Naive thymus-derived CD8-positive, alpha-beta T cell (primary cell): ENCODE data around the gene RPS17. TPM values are rescaled to one million over a fixed set of nuclear protein-coding genes. Genes with fewer than 3 reads are reported as not detected.

ENCODE experiments used
- ATAC-seq, 2 donors: fragments of 150-1000 bp; cut with Tn5 transposase in 1 of 2; sonication (Bioruptor Pico), chemical (Tn5 transposase) in 1 of 2; 1 replicate in 1 of 2; 2 replicates in 1 of 2; pipeline ENCODE4 v1.10.0; 2021; ENCODE audit warnings: mild to moderate bottlenecking in 2 of 2, moderate library complexity in 2 of 2
- POLR2A ChIA-PET: fragments of 350-600 bp; sonication (Branson Sonifier 250); formaldehyde crosslinking; loops from one replicate; lab custom pipeline; 2021; ENCODE audit warnings: antibody characterized with exemption; lab: Charles Lee
- DNase-seq, 10 donors: peaks; one replicate each; pipeline versions ENCODE4 v3.0.0 to v3.0.0-alpha.2; 2020 to 2022
- H3K27ac Mint-ChIP-seq, 10 donors: one replicate each; pipeline ENCODE4 v1.8.0; 2020 to 2022; ENCODE audit warnings: mild to moderate bottlenecking in 10 of 10, mixed read lengths in 10 of 10, moderate library complexity in 4 of 10, inconsistent platforms in 1 of 10
- H3K27me3 Mint-ChIP-seq, 5 donors: one replicate each; pipeline ENCODE4 v1.8.0; 2021 to 2022; ENCODE audit warnings: mixed read lengths in 5 of 5
- H3K36me3 Mint-ChIP-seq, 3 donors: one replicate each; pipeline ENCODE4 v1.8.0; 2020 to 2022; ENCODE audit warnings: mixed read lengths in 3 of 3, mild to moderate bottlenecking in 2 of 3, inconsistent platforms in 1 of 3
- H3K4me1 Mint-ChIP-seq, 4 donors: one replicate each; pipeline ENCODE4 v1.8.0; 2021 to 2022; ENCODE audit warnings: mixed read lengths in 4 of 4
- H3K4me3 Mint-ChIP-seq, 10 donors: one replicate each; pipeline ENCODE4 v1.8.0; 2020 to 2022; ENCODE audit warnings: mild to moderate bottlenecking in 10 of 10, mixed read lengths in 10 of 10, moderate library complexity in 6 of 10, inconsistent platforms in 1 of 10
- H3K9me3 Mint-ChIP-seq, 9 donors: one replicate each; pipeline ENCODE4 v1.8.0; 2020 to 2022; ENCODE audit warnings: mixed read lengths in 9 of 9, mild to moderate bottlenecking in 3 of 9, inconsistent platforms in 1 of 9, moderate library complexity in 1 of 9
- polyA plus RNA-seq, 3 donors: library from polyadenylated mRNA; unstranded; fragments of 300-500 nt; fragmentation: Illumina TruSeq; gene quantifications; one replicate each; pipeline ENCODE4 v1.2.3, GENCODE V29; 2021
- total RNA-seq, 8 experiments: library from RNA in 2 of 8; stranded (reverse) in 2 of 8; gene quantifications; one replicate each; pipeline ENCODE4 v1.2.3 and lab custom pipeline; 2021 to 2026

The RPS17 gene
- total RNA-seq (1,000 to 10,000 TPM; 2,010 to 2,058 TPM), polyA plus RNA-seq (1,000 to 10,000 TPM; 1,585 to 2,201 (median 1,988) TPM), total RNA-seq (lab: John Stamatoyannopoulos, UW) (30.0 to 74.5 (median 63.9) reads per million in 6 experiments)

DNA sequence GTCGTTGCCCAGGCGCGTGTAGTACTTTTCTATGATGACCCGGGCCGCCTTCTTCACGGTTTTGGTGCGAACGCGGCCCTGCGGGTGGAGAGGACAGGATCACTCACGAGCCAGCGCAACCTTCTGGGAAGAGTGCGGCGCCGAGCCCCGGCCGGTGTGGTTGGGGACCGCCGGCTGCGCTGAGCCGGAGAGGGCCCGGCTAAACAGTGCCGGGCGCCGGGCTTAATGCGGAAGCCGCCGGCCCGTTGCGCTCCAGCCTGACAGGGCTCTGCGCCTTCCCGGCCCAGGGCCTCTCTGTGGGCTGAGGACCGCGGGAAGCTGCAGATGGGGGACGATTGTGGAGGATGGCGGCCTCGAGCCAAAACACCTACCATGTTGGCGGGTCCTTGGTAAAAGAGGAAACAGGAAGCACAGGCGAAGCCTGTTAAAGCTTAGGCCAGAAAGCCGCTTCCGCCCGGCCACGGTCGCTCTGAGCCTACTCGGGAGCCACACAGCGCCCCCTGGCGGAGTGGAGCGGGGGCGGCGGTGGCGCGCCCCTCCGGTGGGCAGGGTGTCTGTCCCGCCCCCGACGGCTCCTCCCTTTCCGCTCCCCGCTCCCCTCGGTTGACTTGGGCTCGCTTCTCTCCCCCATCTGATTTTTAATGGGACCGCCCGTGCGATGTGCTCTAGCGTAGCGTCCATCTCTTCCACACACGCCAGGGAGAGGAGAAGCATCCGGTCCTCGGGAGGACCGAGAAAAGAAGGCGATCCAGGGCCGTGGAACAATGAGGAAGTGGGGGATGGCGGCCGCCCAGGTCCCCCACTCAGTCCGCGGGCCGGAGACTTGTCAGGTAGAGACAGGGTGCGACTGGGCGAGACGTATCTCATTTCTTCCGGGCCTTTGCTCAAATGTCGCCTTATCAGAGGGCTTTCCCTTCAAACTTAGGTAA lies at the start of gene RPS17:
TSS of gene RPS17 (minus strand) at position 403 of the 929 bp plus-strand sequence. CDS start at position 374, 29 bp downstream.
- peaks cover 4 to 45% (median 5%) of the 10 kb centered on the region in 3 donors for H3K36me3 Mint-ChIP-seq
- peak; percentile 96 to 100 (median 99) for DNase-seq
- H3K4me3 Mint-ChIP-seq, result peak within 1 kb of the TSS; percentile 93 to 97 (median 97)
- H3K27ac Mint-ChIP-seq, result peak within 1 kb of the TSS; percentile 95 to 99 (median 97)
- H3K27me3 Mint-ChIP-seq, result no peaks in the 10 kb centered on the region
- H3K9me3 Mint-ChIP-seq, result no peaks in the 10 kb centered on the region
- POLR2A ChIA-PET, result interaction anchor here (0.7 to 5.3 kb wide), 17 partner anchors 8 to 528 kb away, joined by 3 to 31 read pairs (median 7); partner anchors contain the start of genes BTBD1, C15orf40, RAMAC and WHAMM
- H3K4me1 Mint-ChIP-seq, result peaks cover 12 to 42% (median 30%) of the 10 kb centered on the region in 4 donors
- peak; percentile 89 to 94 for ATAC-seq

DNA sequence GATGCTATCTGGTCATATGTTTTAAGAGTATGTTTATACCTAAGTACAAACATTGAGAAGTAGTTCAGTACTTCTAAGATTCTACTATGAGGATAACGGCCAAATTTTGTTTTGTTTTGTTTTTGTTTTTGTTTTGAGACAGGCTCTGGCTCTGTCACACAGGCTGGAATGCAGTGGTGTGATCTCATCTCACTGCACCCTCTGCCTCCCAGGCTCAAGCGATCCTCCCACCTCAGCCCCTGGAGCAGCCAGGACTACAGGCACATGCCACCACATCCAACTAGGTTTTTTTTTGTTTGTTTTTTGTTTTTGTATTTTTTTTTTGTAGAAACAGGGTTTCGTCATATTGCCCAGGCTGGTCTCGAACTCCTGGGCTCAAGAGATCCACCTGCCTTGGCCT lies 47.5 kb upstream of the RPS17 start:
- DNase-seq (no peak), ATAC-seq (no peak)
- POLR2A ChIA-PET, result no interaction called here
- Mint-ChIP-seq H3K27me3 (peaks cover 0 to 13% (median 7%) of the 10 kb centered on the region in 5 donors), H3K36me3 (no peaks in the 10 kb centered on the region), H3K9me3 (no peaks in the 10 kb centered on the region), H3K4me1 (no peaks in the 10 kb centered on the region), H3K4me3 (no peak overlapping the region), H3K27ac (no peak overlapping the region)

DNA sequence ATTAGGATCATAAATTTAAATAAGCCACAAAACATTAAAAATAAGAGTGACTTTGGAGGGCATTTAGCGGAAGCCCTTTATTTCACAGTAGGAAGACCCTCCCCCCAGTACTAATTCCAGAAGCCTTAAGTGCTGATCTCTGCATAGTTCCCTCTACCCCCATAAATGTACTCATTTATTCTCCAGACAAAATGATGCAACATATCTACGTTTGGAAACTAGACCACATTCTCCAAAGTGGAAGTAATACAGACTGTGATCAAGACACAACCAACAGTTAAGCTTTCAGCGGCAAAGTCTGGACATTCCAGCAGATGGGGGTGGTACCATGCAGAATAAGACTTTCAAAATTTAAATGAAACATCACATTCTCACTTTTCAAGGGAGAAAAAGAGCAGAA lies 44.8 kb upstream of the RPS17 start:
- no peaks in the 10 kb centered on the region for H3K4me1 Mint-ChIP-seq
- no peaks in the 10 kb centered on the region for H3K36me3 Mint-ChIP-seq
- peaks cover 3 to 17% (median 8%) of the 10 kb centered on the region in 5 donors for H3K27me3 Mint-ChIP-seq
- DNase-seq (no peak), ATAC-seq (no peak)
- H3K4me3 Mint-ChIP-seq, result no peak overlapping the region
- POLR2A ChIA-PET, result no interaction called here
- H3K27ac Mint-ChIP-seq, result no peak overlapping the region
- H3K9me3 Mint-ChIP-seq, result no peaks in the 10 kb centered on the region

DNA sequence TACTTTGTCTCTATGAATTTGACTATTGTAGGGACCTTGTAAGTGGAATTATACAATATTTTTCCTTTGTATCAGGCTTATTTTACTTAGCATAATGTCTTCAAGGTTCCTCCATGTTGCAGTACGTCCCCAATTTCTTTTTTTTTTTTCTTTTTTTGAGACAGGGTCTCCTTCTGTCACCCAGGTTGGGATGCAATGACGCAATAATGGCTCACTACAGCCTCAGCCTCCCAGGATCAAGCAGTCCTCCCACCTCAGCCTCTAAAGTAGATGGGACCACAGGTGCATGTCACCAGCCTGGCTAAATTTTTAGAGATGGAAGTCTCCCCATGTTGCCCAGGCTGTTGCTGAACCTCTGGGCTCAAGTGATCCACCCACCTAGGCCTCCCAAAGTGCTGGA lies 40.5 kb upstream of the RPS17 start:
- Mint-ChIP-seq H3K27ac (no peak overlapping the region), H3K9me3 (no peaks in the 10 kb centered on the region), H3K4me1 (no peaks in the 10 kb centered on the region), H3K36me3 (no peaks in the 10 kb centered on the region), H3K4me3 (no peak overlapping the region), H3K27me3 (peaks cover 2 to 13% (median 8%) of the 10 kb centered on the region in 5 donors)
- DNase-seq (no peak), ATAC-seq (no peak)
- POLR2A ChIA-PET, result no interaction called here

DNA sequence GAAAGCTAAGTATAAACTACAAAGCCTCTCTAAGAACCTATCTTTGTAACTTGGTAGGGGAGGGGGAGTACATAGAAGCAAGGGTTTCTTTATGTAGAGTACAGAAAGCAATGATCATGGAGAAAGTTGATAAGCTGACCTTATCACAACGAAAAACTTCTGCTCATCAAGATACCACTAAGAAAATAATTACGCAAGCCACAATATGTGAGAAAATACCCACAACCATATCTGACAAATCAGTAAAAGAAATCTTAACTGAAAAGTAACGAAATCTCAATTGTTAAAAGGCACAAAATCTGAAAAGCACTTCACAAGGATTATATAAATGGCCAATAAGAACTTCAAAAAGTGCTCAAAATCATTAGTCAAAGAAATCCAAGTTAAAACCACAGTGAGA lies 35.1 kb upstream of the RPS17 start:
- H3K36me3 Mint-ChIP-seq, result peaks cover 0 to 4% (median 0%) of the 10 kb centered on the region in 3 donors
- H3K9me3 Mint-ChIP-seq, result no peaks in the 10 kb centered on the region
- H3K27ac Mint-ChIP-seq, result no peak overlapping the region
- POLR2A ChIA-PET, result no interaction called here
- H3K4me3 Mint-ChIP-seq, result no peak overlapping the region
- DNase-seq (no peak), ATAC-seq (no peak)
- peaks cover 8 to 24% (median 14%) of the 10 kb centered on the region in 5 donors for H3K27me3 Mint-ChIP-seq
- peaks cover 0 to 5% (median 1%) of the 10 kb centered on the region in 4 donors for H3K4me1 Mint-ChIP-seq

DNA sequence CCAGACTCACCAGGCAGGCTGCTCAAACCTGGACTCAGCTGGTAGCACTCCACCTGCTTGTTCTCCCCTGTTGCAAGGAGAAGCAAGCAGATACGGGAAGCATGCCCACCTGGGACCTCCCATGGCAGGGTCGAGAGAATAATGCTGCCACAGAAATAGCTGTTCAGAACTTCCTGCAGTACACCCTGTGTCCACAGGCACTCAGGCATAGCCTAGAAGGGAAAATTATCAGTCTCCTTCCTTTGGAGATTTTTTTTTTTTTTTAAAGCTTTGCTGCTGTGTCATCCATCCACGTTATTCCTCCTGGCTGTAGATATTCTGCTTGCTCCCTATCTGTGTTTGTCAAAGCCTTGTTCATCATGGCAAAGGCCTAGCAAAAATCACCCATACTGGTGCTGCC lies 32.7 kb upstream of the RPS17 start:
- no peak for ATAC-seq
- peaks cover 0 to 4% (median 4%) of the 10 kb centered on the region in 3 donors for H3K36me3 Mint-ChIP-seq
- no peak for DNase-seq
- no peaks in the 10 kb centered on the region for H3K9me3 Mint-ChIP-seq
- POLR2A ChIA-PET, result no interaction called here
- no peak overlapping the region for H3K27ac Mint-ChIP-seq
- H3K4me1 Mint-ChIP-seq, result peaks cover 0 to 5% (median 1%) of the 10 kb centered on the region in 4 donors
- peaks cover 9 to 24% (median 14%) of the 10 kb centered on the region in 5 donors for H3K27me3 Mint-ChIP-seq
- peak overlapping the region in 1 of 10 donors; percentile 16 for H3K4me3 Mint-ChIP-seq

DNA sequence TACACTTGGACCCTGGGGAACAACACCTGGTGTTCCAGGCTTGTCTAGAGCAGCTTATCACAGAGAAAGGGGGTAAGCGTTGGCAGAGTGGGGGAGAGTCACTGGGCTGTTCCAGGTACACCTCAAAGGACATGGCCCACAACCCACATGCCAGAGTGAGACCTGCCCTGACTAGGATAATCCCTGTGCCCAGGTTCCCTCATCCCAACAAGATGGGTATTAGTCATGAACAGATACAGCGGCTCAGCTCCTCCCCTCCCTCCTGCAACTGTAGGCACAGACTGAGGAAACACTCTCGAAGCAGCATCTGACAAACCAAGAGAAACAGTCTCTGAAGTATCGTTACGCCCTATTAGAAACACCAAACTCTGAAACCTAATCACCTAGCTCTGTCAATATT lies 32.1 kb upstream of the RPS17 start:
- H3K27me3 Mint-ChIP-seq, result peaks cover 9 to 24% (median 14%) of the 10 kb centered on the region in 5 donors
- ATAC-seq (no peak), DNase-seq (no peak)
- peaks cover 0 to 5% (median 1%) of the 10 kb centered on the region in 4 donors for H3K4me1 Mint-ChIP-seq
- H3K27ac Mint-ChIP-seq, result no peak overlapping the region
- H3K4me3 Mint-ChIP-seq, result peak overlapping the region in 2 of 10 donors; percentile 18 to 29
- POLR2A ChIA-PET, result no interaction called here
- H3K9me3 Mint-ChIP-seq, result no peaks in the 10 kb centered on the region
- peaks cover 0 to 4% (median 4%) of the 10 kb centered on the region in 3 donors for H3K36me3 Mint-ChIP-seq

DNA sequence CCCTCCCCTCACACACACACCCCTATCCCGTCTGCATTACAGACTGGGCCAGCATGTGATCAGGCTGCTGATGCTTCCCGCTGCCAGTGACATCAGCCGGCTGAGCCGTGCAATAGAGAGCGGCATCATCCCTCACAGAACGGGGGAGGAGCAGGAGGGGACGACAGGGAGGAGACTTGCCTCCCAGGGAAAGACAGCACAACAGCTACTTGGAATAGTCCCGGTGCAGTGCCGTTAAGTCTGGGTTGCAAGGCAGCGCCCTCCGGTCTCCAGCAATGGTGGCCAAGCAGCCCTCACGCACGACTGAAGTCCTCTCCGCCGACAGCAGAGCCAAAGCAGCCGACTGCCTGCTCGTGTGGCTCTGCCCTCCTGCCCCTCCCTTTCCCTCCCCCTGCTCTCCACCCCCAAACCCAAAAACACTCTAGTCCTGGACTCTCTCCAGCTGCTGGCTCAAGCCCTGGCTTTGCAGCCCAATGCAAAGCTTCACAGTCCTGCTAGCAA lies 31.5 kb upstream of the RPS17 start:
- no peaks in the 10 kb centered on the region for H3K9me3 Mint-ChIP-seq
- H3K27me3 Mint-ChIP-seq, result peaks cover 9 to 24% (median 14%) of the 10 kb centered on the region in 5 donors
- peak overlapping the region in 4 of 10 donors; percentile 29 to 41 (median 35) for H3K4me3 Mint-ChIP-seq
- POLR2A ChIA-PET, result no interaction called here
- DNase-seq, result no peak
- no peak for ATAC-seq
- peaks cover 0 to 4% (median 4%) of the 10 kb centered on the region in 3 donors for H3K36me3 Mint-ChIP-seq
- no peak overlapping the region for H3K27ac Mint-ChIP-seq
- H3K4me1 Mint-ChIP-seq, result peaks cover 0 to 5% (median 1%) of the 10 kb centered on the region in 4 donors

DNA sequence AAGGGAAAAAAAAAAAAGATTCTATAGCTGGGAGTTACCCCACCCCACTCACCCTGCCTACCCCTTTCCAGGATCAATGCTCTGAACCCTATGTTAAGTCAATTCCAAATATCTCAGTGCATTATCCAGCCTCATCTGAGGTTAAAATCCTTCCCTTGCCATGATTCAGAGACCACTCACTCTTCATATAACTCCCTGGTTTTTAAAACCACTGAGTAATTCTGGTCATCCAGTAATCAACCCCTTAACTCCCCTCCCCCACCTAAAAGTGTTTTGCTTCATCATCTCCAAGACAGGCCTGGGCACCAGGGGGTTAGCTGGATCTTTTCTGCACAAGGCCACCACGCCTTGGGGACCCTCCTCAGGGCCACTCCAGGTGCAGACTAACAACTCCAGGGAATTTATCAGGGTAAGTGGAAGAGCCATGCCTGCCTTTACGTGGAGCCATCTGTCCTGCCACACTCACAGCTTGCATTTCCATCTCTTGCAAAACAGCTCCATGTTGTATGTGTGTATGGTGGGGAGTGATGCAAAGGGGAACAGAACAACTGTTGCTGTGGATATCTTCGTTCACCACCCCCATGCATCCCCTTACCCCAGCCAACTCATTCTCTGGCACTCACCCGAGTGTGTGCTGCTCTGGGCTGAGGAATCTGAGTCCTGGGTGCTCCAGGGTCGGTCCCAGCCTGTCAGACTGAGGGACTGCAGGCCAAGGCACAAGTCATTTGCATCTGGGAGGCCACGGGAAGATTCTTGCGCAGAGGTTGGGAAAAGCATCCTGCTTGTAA lies 30.7 kb upstream of the RPS17 start:
- H3K4me1 Mint-ChIP-seq, result peaks cover 0 to 5% (median 1%) of the 10 kb centered on the region in 4 donors

DNA sequence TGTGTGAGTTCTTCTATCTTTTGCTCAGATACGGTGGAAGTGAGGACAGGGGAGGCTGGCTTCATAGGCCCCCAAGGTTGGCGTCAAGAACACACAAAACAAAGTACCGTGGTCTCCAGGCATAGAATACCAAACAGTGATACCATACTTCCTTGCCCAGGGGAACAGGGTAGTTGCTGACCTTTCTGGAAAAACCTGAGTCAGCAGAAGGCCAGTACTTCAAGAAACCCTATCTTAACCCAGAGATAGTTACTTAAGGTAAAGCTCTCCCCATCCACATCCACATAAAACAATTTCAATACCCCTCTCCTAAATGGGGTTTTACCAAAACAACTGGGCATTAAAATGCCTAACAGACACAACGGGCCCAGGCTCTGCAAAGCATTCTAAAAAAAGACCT lies 29.6 kb upstream of the RPS17 start:
- no peak overlapping the region for H3K4me3 Mint-ChIP-seq
- H3K4me1 Mint-ChIP-seq, result peaks cover 0 to 5% (median 1%) of the 10 kb centered on the region in 4 donors
- peaks cover 0 to 4% (median 4%) of the 10 kb centered on the region in 3 donors for H3K36me3 Mint-ChIP-seq
- no peak for ATAC-seq
- POLR2A ChIA-PET, result no interaction called here
- no peak overlapping the region for H3K27ac Mint-ChIP-seq
- DNase-seq, result no peak
- no peaks in the 10 kb centered on the region for H3K9me3 Mint-ChIP-seq
- peaks cover 9 to 24% (median 14%) of the 10 kb centered on the region in 5 donors for H3K27me3 Mint-ChIP-seq

More for the DNA sequence above, 30.7 kb upstream of the RPS17 start:
- Mint-ChIP-seq H3K4me3 (no peak overlapping the region), H3K9me3 (no peaks in the 10 kb centered on the region), H3K27me3 (peaks cover 9 to 24% (median 14%) of the 10 kb centered on the region in 5 donors), H3K27ac (peak overlapping the region in 1 of 10 donors; percentile 50), H3K36me3 (peaks cover 0 to 4% (median 4%) of the 10 kb centered on the region in 3 donors)
- DNase-seq, result no peak
- POLR2A ChIA-PET, result no interaction called here
- no peak for ATAC-seq

DNA sequence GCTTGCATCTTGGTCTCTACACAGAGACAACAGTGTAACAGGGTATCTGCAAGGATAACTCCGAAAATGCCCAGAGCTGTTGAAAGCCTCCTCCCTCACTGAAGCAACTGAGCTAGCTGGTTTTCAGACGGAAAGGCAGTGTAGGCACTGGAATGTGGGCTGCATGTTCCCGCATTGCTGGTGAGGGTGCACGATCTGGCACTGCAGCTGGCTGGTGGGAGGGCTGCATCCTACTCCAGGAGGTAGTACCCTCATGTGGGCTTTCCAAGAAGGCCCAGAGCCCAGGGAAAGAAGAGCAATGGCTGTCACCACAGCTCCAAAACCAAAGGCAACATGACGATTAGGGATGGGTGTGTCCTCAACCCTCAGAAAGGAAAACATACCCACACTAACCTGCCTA lies 28.7 kb upstream of the RPS17 start:
- DNase-seq (no peak), ATAC-seq (no peak)
- no peak overlapping the region for H3K27ac Mint-ChIP-seq
- H3K9me3 Mint-ChIP-seq, result no peaks in the 10 kb centered on the region
- H3K4me1 Mint-ChIP-seq, result peaks cover 0 to 5% (median 1%) of the 10 kb centered on the region in 4 donors
- H3K27me3 Mint-ChIP-seq, result peaks cover 8 to 19% (median 14%) of the 10 kb centered on the region in 5 donors
- POLR2A ChIA-PET, result no interaction called here
- H3K4me3 Mint-ChIP-seq, result no peak overlapping the region
- peaks cover 0 to 4% (median 4%) of the 10 kb centered on the region in 3 donors for H3K36me3 Mint-ChIP-seq

DNA sequence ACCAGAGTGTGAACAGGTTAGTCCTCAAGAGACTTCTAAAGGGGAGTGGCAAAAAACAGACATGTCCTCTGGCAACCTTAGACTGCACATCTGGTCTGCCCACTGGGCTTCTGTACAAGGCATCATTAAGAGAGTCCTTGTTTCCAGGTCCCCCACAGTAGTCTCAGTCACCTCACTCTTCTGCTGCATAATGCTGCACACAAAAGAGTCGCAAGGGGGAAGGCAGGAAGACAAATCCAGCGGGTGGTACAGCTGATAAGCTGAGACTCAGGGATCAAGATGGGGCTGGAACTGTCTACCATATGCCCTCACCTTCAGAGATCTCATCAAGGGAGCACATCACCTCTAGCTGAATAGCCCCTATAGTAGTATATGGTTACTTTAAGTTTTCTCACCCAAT lies 27.4 kb upstream of the RPS17 start:
- ATAC-seq (no peak), DNase-seq (no peak)
- no peak overlapping the region for H3K4me3 Mint-ChIP-seq
- peaks cover 0 to 4% (median 4%) of the 10 kb centered on the region in 3 donors for H3K36me3 Mint-ChIP-seq
- no peak overlapping the region for H3K27ac Mint-ChIP-seq
- H3K4me1 Mint-ChIP-seq, result peaks cover 0 to 5% (median 1%) of the 10 kb centered on the region in 4 donors
- H3K27me3 Mint-ChIP-seq, result peaks cover 1 to 12% (median 7%) of the 10 kb centered on the region in 5 donors
- no peaks in the 10 kb centered on the region for H3K9me3 Mint-ChIP-seq
- POLR2A ChIA-PET, result no interaction called here
